WERI-Rb-1 (cell line): Measurements from ENCODE around the gene CCBE1.

Experiments used
- DNase-seq: peaks from one replicate; pipeline ENCODE4 v3.0.0-alpha.2; 2020
- H3K27ac ChIP-seq: fragments of 250-450 bp; sonication (Bioruptor Pico); 2 replicates; pipeline ENCODE4 v1.5.1; 2020; ENCODE audit warnings: mild to moderate bottlenecking, moderate library complexity
- H3K27me3 ChIP-seq: fragments of 250-450 bp; sonication (Bioruptor Pico); 2 replicates; pipeline ENCODE4 v1.5.1; 2021; ENCODE audit warnings: mild to moderate bottlenecking, low read depth, moderate library complexity; ENCODE audit not compliant: insufficient read depth, severe bottlenecking
- H3K36me3 ChIP-seq: fragments of 250-450 bp; sonication (Bioruptor Pico); 2 replicates; pipeline ENCODE4 v1.5.1; 2020; ENCODE audit warnings: mild to moderate bottlenecking, moderate library complexity
- H3K4me3 ChIP-seq: 2 replicates; pipeline ENCODE4 v1.5.1; 2011; ENCODE audit warnings: low read depth, mild to moderate bottlenecking, control low read depth, low read length
- H3K9me3 ChIP-seq: fragments of 250-450 bp; sonication (Bioruptor Pico); 2 replicates; pipeline ENCODE4 v1.5.1; 2021; ENCODE audit warnings: mild to moderate bottlenecking, moderate library complexity; ENCODE audit not compliant: severe bottlenecking
- CTCF ChIP-seq: IDR thresholded peaks from 2 replicates; pipeline ENCODE4 v1.5.1; 2011; ENCODE audit warnings: low read depth, mild to moderate bottlenecking, control low read depth, inconsistent platforms, low read length

Gene CCBE1

GRCh38 chr18:59674903-59675270 lies 22.3 kb downstream of the CCBE1 start:
- Histone ChIP-seq H3K4me3 (no peak overlapping the region), H3K27me3 (no peaks in the 10 kb centered on the region), H3K9me3 (no peaks in the 10 kb centered on the region), H3K36me3 (no peaks in the 10 kb centered on the region), H3K27ac (no peak overlapping the region)
- TF ChIP-seq CTCF: no peak
- no peak for DNase-seq

GRCh38 chr18:59674186-59674902 lies 22.9 kb downstream of the CCBE1 start:
- Histone ChIP-seq H3K27ac (no peak overlapping the region), H3K9me3 (no peaks in the 10 kb centered on the region), H3K4me3 (no peak overlapping the region), H3K27me3 (no peaks in the 10 kb centered on the region), H3K36me3 (no peaks in the 10 kb centered on the region)
- DNase-seq: no peak
- TF ChIP-seq CTCF: no peak

- Histone ChIP-seq H3K27me3 (no peaks in the 10 kb centered on the region), H3K27ac (no peak overlapping the region), H3K9me3 (no peaks in the 10 kb centered on the region), H3K4me3 (no peak overlapping the region), H3K36me3 (no peaks in the 10 kb centered on the region)
- no peak for DNase-seq
- no peak for TF ChIP-seq CTCF
Observed at GRCh38 chr18:59672235-59672711, 24.9 kb downstream of the CCBE1 start.

GRCh38 chr18:59671551-59671950 lies 25.7 kb downstream of the CCBE1 start:
- Histone ChIP-seq H3K27ac (no peak overlapping the region), H3K36me3 (no peaks in the 10 kb centered on the region), H3K9me3 (no peaks in the 10 kb centered on the region), H3K4me3 (no peak overlapping the region), H3K27me3 (no peaks in the 10 kb centered on the region)
- no peak for TF ChIP-seq CTCF
- DNase-seq: no peak

- H3K27me3 ChIP-seq: no peaks in the 10 kb centered on the region
- no peak for DNase-seq
- no peak for TF ChIP-seq CTCF
- H3K9me3 ChIP-seq: no peaks in the 10 kb centered on the region
- H3K36me3 ChIP-seq: no peaks in the 10 kb centered on the region
- no peak overlapping the region for H3K4me3 ChIP-seq
- no peak overlapping the region for H3K27ac ChIP-seq
Observed at GRCh38 chr18:59669872-59670657, 27.2 kb downstream of the CCBE1 start.
